GM15510 (cell line): Measurements from ENCODE around the gene USP12.

Experiments used
- POLR2A ChIP-seq: IDR thresholded peaks from 3 replicates; pipeline ENCODE4 v1.6.1; 2011; ENCODE audit warnings: borderline replicate concordance; ENCODE audit not compliant: insufficient read length; ENCODE audit errors: extremely low read depth

The USP12 gene

DNA sequence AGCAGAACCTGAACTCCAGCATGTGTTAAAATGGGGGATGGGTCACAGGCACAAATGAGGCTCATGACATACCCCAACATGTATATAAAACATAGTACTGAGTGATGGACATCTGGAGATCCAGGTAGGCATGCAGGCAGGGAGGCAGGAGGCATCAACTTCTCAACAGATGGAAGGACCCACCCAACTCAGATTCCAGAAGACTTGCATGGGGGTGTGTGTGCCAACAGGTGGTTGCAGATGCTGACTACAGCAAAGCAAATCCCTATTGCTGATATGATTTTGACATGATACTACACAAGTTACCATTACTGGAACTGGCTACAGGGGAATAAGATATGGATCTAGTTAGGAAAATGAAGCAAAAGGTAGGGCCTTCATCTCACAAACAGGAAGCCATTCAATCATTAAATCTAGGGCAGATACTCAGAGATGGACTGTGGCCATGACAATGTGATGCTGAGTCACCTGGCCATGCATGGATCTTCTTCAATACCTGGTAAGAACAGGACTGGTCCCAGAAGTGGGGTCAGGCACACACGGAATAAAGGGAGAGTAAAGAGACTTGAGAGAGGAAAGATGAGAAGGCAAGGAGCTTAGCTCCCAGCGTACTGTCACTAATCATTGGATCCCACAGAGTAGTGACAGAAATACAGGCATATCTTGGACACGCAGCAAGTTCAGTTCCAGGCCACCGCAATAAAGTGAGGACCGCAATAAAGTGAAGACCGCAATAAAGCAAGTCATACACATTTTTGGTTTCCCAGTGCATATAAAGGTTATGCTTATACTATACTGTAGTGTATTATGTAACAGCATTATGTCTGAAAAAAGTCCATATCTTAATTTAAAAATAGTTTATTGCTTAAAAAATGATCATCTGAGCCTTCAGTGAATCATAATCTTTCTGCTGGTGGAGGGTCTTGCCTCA is 91.3 kb downstream of the USP12 start:
- TF ChIP-seq POLR2A = no peak

- no peak for TF ChIP-seq POLR2A
Measured at GRCh38 chr13:27079421-27079958, 92.1 kb downstream of the USP12 start.

GRCh38 chr13:27077451-27077850 is 94.2 kb downstream of the USP12 start:
- no peak for TF ChIP-seq POLR2A

- TF ChIP-seq POLR2A = no peak
Measured at GRCh38 chr13:27076421-27076820, 95.2 kb downstream of the USP12 start.

DNA sequence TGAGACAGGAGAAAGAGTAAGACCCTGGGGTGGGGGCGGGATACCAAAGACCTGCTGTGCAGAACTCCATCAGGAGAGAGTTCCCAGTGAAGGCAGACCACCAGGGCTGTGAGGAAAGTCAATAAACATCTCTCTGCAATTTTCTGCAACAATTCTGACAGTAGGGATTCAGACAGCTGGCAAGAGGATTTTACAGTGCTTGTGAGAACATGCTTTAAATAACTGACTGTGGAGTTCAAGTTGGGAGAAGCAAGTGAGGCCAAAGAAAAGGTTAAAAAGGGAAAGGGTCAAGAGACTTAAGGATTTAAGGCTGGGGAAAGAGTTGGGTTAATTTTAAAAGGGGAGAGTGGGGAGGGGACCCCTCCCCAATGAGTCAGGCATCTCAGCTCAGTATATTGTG is 98.4 kb downstream of the USP12 start:
- TF ChIP-seq POLR2A = no peak

DNA sequence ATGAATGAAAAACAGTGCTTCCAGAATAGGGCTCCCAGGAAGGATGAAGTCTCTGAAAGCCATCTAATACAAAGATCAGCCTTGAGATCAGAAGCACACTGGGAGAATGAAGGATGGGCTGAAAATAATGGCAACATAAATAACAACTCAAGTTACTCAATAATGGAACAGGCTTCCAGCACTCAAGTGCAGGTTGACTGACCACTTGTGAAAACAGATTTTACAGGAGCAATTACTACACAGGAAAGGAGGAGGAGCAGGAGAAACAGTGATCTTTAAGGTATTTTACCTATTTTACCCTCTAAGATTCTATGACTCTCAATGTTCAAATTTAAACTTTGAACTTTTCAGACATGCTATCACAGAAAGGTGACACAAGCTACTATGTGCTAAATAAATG is 106.0 kb downstream of the USP12 start:
- TF ChIP-seq POLR2A = no peak

GRCh38 chr13:27064252-27064995 is 107.2 kb downstream of the USP12 start:
- TF ChIP-seq POLR2A = no peak

DNA sequence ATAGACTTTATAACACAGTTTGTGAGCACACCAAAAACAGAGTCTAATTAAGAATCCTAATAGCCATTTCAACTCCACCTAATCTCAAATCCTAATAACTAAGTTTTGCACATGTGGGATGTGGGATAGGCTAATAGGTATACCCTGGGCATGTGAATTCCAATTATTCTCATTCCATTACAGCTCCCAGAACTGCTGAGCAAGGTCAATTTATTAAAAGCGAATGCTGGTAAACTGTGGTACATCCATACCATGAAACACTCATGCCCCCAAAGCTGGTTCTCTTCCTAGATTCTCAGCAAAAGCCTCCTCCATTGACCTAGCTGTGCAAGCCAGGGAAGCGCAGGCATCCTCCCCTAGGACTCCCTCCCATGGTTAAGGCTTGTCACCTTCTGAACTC is 113.8 kb downstream of the USP12 start:
- TF ChIP-seq POLR2A = no peak

- TF ChIP-seq POLR2A = no peak
Measured at GRCh38 chr13:27055526-27055925, 116.1 kb downstream of the USP12 start.

DNA sequence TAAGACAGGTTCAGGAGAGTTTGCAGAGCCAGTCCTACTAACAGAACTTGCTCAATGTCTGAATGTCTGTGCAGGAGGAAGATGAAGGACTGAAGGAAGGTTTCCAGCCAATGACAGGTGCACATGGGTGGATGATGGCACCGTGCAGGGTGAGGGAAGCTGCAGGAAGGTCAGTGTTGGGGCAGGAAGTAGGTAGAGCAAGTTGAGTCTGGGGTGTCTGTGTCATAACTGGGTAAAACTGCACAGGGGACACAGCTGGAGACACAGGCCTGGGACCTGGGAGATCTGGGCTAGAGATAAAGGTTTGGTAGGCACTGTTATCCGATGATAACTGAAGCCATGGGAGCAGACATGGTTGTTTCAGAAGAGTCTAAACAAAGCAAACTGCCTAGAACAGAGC is 116.9 kb downstream of the USP12 start:
- TF ChIP-seq POLR2A = no peak

DNA sequence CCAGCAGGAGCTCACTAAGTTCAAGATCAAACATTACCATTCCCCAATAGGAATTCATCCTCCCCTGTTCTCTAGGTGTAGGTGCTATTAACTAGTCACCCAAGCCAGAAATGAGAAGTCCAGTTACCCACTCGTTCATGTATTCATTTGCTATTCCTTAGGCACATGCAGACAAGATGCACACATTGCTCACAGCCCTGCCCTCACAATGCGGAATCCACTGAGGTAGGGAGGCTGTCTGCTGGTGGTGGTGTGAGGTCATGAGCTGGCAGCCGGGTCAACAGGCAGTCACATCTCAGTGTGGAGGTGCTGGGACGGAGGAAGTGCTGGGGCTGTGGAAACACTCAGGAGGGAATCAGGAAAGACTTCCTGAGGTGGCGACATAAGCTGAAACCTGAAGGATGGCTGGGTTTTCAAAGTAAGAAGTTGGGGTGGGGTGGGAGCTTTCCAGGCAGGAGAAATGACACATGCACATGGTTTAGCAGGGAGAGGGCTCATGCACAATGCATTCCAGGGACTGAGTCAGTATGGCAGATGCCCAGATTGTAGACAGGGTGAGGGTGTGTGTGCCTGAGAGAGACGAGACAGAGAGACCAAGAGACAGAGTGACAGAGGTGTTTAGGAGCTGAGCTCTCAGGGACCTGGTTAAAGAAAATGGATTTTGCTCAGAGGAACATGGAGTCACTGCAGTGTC is 117.6 kb downstream of the USP12 start:
- no peak for TF ChIP-seq POLR2A

DNA sequence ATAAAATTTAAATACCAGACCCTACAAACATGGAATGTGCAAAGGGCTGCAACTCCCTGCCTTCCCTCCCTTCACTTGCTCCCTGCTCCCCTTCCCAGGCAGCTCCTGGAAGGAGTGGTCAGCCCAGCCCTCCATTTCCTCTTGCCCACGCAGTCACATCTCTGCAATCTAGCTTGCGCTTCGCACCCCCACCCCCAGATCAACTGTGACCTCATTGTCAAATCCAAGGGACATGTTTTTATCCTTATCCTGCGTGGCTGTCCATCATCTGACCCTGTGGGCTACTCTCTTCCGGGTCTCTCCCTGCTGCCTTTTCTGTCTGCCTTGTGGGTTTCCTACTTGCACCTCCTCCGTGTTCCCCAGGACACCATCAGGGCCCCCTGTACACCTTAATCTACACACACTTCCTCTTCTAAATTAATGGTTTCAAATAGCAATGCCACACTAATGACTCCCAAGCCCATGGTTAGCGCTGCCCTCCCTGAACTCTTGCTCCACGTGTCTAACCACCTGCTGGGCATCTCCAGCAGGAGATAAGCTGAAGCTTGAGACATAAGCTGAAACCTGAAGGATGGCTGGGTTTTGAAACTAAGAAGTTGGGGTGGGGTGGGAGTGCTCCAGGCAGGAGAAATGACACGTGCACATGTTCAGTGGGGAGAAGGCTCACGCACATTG is 118.3 kb downstream of the USP12 start:
- TF ChIP-seq POLR2A = no peak

DNA sequence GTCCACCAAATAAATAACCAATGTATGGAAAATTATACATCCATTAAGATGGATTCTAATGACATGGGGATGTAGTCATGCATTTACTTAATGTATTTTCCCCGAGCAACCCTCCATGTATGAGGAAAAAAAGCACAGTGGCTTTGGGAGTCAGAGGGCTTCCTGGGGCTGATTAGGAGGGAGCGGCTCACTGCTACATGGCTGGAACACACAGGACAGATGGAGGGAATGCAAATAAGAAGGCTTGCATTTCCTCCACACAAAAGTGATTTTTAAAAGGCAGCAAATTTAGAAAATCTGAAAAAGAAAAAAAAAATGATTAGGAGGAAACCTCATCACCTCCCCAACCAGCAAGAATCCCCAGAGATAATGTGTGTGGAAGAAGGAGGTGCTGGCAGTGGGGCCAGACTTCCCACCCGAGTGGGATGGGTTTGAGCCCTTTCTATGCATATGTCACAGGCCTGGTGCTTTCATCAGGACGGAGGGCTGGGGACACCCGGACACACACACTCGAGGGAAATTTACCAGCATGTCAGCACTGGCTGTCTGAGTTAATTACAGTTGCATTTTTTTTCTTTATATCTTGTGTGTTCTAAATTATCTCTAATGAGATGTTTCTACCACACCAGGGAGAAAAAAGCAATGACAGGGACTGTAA is 118.9 kb downstream of the USP12 start:
- no peak for TF ChIP-seq POLR2A

DNA sequence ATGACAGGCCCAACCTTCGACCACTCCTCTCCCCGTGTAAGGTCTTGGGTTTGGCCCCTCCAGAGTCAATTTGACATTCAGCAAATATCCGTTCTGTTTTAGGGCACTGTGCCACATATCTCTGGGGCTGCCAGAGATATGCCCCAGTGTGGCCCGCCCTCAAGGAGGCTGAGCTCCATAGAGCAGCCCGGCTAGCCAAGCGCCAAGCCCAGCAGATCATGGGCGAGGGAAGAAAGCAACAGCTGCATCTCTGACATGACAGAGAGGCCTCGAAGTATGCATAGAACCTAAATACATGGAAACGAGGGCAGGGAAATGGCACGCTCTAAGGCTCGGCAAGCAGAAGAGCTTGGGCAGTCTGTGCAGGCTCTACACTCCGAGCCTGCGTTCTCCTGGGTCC is 124.5 kb downstream of the USP12 start:
- no peak for TF ChIP-seq POLR2A
